ENCODE results near the gene CPOX. TPM values are rescaled to one million over a fixed set of nuclear protein-coding genes. Genes with fewer than 3 reads are reported as not detected.

The CPOX gene
- total and polyA plus RNA-seq, 2 of the 8 experiments (the other 6 are each of a cell fraction or from before 2014, with no cell fraction given) = 17.4 to 27.0 TPM

DNA sequence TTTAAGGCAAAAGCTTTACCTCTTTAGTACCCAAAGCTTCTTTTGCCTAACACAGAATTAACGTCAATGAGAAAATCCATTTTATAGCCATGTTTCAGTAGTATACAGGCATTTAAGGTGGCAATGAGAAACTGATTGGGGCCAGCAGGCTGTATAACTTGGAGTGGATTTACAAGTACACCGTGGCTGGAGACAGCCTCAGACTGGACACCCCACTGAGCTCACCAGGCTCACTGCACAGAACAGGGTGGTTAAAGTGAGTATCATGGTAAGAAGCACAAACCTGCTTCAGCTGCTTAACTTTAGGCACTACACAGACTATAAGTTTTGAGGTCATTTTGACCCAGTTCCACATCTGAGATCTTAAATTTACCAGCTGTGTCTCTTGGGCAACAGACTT, 8.9 kb downstream of the CPOX start:
- CTCF ChIA-PET (ENCODE audit: partially characterized antibody) = interaction anchor here (0.8 to 1.9 kb wide), 7 partner anchors 10 to 1169 kb away, joined by 3 to 5 read pairs (median 3); no protein-coding TSS in a partner anchor
- TF ChIP-seq BCL11A (IDR thresholded peaks at IDR 0.05; ENCODE audit: low read depth in 2 of 2, low read length in 2 of 2) (no peak), POU5F1 (IDR thresholded peaks at IDR 0.05; ENCODE audit: low read depth, low read length) (no peak), KDM5A (IDR thresholded peaks at IDR 0.05; ENCODE audit: low read length) (no peak), SRF (IDR thresholded peaks at IDR 0.05; ENCODE audit: low read depth, low read length) (no peak), GABPA (IDR thresholded peaks at IDR 0.05; ENCODE audit: borderline replicate concordance, insufficient read depth, low read length) (no peak), TCF12 (IDR thresholded peaks at IDR 0.05; ENCODE audit: low read depth, low read length) (no peak), GTF2F1 (IDR thresholded peaks at IDR 0.05; ENCODE audit: borderline replicate concordance, low read depth, low read length) (no peak), SP2 (IDR thresholded peaks at IDR 0.05; ENCODE audit: low read length) (no peak), RNF2 (IDR thresholded peaks at IDR 0.05; ENCODE audit: borderline replicate concordance, low read depth, low read length, missing control alignments, poor library complexity, severe bottlenecking) (no peak), CHD2 (IDR thresholded peaks at IDR 0.05; ENCODE audit: low read length) (no peak), SIX5 (IDR thresholded peaks at IDR 0.05; ENCODE audit: low read depth, low read length) (no peak), RXRA (IDR thresholded peaks at IDR 0.05; ENCODE audit: insufficient read depth, low read depth, low read length) (no peak)
- TF ChIP-seq, protein P1, sequence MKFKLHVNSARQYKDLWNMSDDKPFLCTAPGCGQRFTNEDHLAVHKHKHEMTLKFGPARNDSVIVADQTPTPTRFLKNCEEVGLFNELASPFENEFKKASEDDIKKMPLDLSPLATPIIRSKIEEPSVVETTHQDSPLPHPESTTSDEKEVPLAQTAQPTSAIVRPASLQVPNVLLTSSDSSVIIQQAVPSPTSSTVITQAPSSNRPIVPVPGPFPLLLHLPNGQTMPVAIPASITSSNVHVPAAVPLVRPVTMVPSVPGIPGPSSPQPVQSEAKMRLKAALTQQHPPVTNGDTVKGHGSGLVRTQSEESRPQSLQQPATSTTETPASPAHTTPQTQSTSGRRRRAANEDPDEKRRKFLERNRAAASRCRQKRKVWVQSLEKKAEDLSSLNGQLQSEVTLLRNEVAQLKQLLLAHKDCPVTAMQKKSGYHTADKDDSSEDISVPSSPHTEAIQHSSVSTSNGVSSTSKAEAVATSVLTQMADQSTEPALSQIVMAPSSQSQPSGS (IDR thresholded peaks at IDR 0.05; ENCODE audit: low read length) = no peak

More for the DNA sequence above, 8.9 kb downstream of the CPOX start:
- no peak overlapping the region for H3K4me2 ChIP-seq (ENCODE audit: insufficient read depth in 1 of 2, low read depth in 2 of 2, low read length in 2 of 2)
- no peak overlapping the region for H2BK5ac ChIP-seq (ENCODE audit: low read depth, low read length)
- no peak overlapping the region for H4K8ac ChIP-seq (ENCODE audit: extremely low read depth, insufficient read depth, low read length)
- no peak overlapping the region for H4K91ac ChIP-seq (replicated peaks; ENCODE audit: insufficient read length, low read length)
- H3K23me2 ChIP-seq (ENCODE audit: low read depth, low read length) = no peaks in the 10 kb centered on the region
- POLR2A ChIA-PET (ENCODE audit: partially characterized antibody) = interaction anchor here (1.2 kb wide), 1 partner anchor 9 kb away, joined by 3 read pairs; the partner anchor contains the start of gene CPOX
- H3K79me1 ChIP-seq (ENCODE audit: low read depth, low read length) = no peaks in the 10 kb centered on the region
- H3K36me3 ChIP-seq (ENCODE audit: control insufficient read depth in 2 of 4, insufficient read depth in 4 of 4, low read length in 3 of 4) = peaks cover 0 to 56% (median 25%) of the 10 kb centered on the region in 4 experiments; a peak in 6 of 8 replicates
- H3K9me3 ChIP-seq (ENCODE audit: insufficient read depth in 2 of 2, low read depth in 1 of 2, low read length in 1 of 2) = no peaks in the 10 kb centered on the region
- no peak for DNase-seq (ENCODE audit: low read depth in 1 of 2, low spot score in 2 of 2)
- no peak overlapping the region for H3K27ac ChIP-seq (ENCODE audit: low read depth, low read length)
- no peaks in the 10 kb centered on the region for H3K27me3 ChIP-seq (replicated peaks in 1 of 4; ENCODE audit: control insufficient read depth in 3 of 4, extremely low read depth in 1 of 4, insufficient read depth in 3 of 4, low read length in 3 of 4)
- H3K4ac ChIP-seq (replicated peaks; ENCODE audit: insufficient read length, low read depth, low read length) = no peak overlapping the region
- H3K18ac ChIP-seq (ENCODE audit: extremely low read depth, low read length) = no peak overlapping the region
- no peak overlapping the region for H2AK5ac ChIP-seq (ENCODE audit: low read depth, low read length)
- H2BK20ac ChIP-seq (ENCODE audit: low read length) = no peak overlapping the region
- WGBS, 2 experiments (ENCODE audit: extremely low coverage in 1 of 2, insufficient coverage in 1 of 2, insufficient read length in 1 of 2, insufficient replicate concordance in 2 of 2, low coverage in 1 of 2, low lambda C conversion rate in 2 of 2, missing lambda C conversion rate in 1 of 2) = 89% methylated on average over 2 of the region's 2 CpGs; no CpG with 5 or more reads in 1 of the 2 experiments
- no peak overlapping the region for H3K23ac ChIP-seq (ENCODE audit: insufficient read length)
- H3K4me1 ChIP-seq (replicated peaks in 1 of 4; ENCODE audit: control insufficient read depth in 3 of 4, insufficient read depth in 4 of 4, low read length in 3 of 4) = peaks cover 0 to 5% (median 2%) of the 10 kb centered on the region in 4 experiments; a peak in 1 of 7 replicates
- no peak overlapping the region for H2BK12ac ChIP-seq (ENCODE audit: low read depth, low read length)
- no peak overlapping the region for H3K9ac ChIP-seq (replicated peaks in 1 of 4; ENCODE audit: extremely low read depth in 1 of 4, low read depth in 3 of 4, low read length in 3 of 4)
- peaks cover 0 to 3% of the 10 kb centered on the region in 2 experiments for H4K20me1 ChIP-seq (replicated peaks in 1 of 2; ENCODE audit: control insufficient read depth in 1 of 2, insufficient read depth in 2 of 2, low read length in 2 of 2)
- H2BK120ac ChIP-seq (replicated peaks; ENCODE audit: low read depth, low read length) = no peak overlapping the region
- H3K56ac ChIP-seq (replicated peaks; ENCODE audit: insufficient read length, low read depth, low read length) = no peak overlapping the region
- H3K4me3 ChIP-seq (ENCODE audit: extremely low read depth in 1 of 4, insufficient read depth in 2 of 4, low read depth in 3 of 4, low read length in 4 of 4) = no peak overlapping the region
- H2BK15ac ChIP-seq (ENCODE audit: low read length) = no peak overlapping the region
- H3K14ac ChIP-seq (ENCODE audit: insufficient read length) = no peak overlapping the region
- no peak overlapping the region for H2AFZ ChIP-seq (ENCODE audit: low read length)
- H3K79me2 ChIP-seq (ENCODE audit: control insufficient read depth in 1 of 2, insufficient read depth in 2 of 2, low read length in 2 of 2) = no peaks in the 10 kb centered on the region
- no peak overlapping the region for H4K5ac ChIP-seq (ENCODE audit: insufficient read length, low read depth, low read length)
- no peak for FAIRE-seq
